Measurements from ENCODE around the gene GNAQ. TPM values are rescaled to one million over a fixed set of nuclear protein-coding genes. Genes with fewer than 3 reads are reported as not detected.

GNAQ gene
- total RNA-seq, 1 donor from 2014 or later: 46.9 TPM

- TF ChIP-seq CTCF (IDR thresholded peaks at IDR 0.05; ENCODE audit: unreplicated experiment): no peak
- no peak for DNase-seq (ENCODE audit: low spot score in 2 of 2, unreplicated experiment in 2 of 2)
- Mint-ChIP-seq H3K27ac (no peak overlapping the region), H3K4me1 (peaks cover 30% of the 10 kb centered on the region), H3K27me3 (ENCODE audit: low read depth) (no peaks in the 10 kb centered on the region), H3K9me3 (no peaks in the 10 kb centered on the region), H3K4me3 (no peak overlapping the region), H3K36me3 (peaks cover 15% of the 10 kb centered on the region)
Measured at GRCh38 chr9:77811832-77812231, 219.8 kb downstream of the GNAQ start.

- DNase-seq (ENCODE audit: low spot score in 2 of 2, unreplicated experiment in 2 of 2): no peak
- H3K27me3 Mint-ChIP-seq (ENCODE audit: low read depth): no peaks in the 10 kb centered on the region
- no peak for TF ChIP-seq CTCF (IDR thresholded peaks at IDR 0.05; ENCODE audit: unreplicated experiment)
- no peak overlapping the region for H3K27ac Mint-ChIP-seq
- peaks cover 25% of the 10 kb centered on the region for H3K4me1 Mint-ChIP-seq
- H3K4me3 Mint-ChIP-seq: no peak overlapping the region
- no peaks in the 10 kb centered on the region for H3K9me3 Mint-ChIP-seq
- H3K36me3 Mint-ChIP-seq: peaks cover 19% of the 10 kb centered on the region
Measured at GRCh38 chr9:77810637-77811119, 220.9 kb downstream of the GNAQ start.

GRCh38 chr9:77810047-77810446 is 221.6 kb downstream of the GNAQ start:
- no peaks in the 10 kb centered on the region for H3K27me3 Mint-ChIP-seq (ENCODE audit: low read depth)

GRCh38 chr9:77809552-77809951 is 222.1 kb downstream of the GNAQ start:
- Mint-ChIP-seq H3K4me1 (peaks cover 14% of the 10 kb centered on the region), H3K27ac (no peak overlapping the region), H3K4me3 (no peak overlapping the region), H3K36me3 (peaks cover 19% of the 10 kb centered on the region), H3K9me3 (no peaks in the 10 kb centered on the region), H3K27me3 (ENCODE audit: low read depth) (no peaks in the 10 kb centered on the region)
- no peak for DNase-seq (ENCODE audit: low spot score in 2 of 2, unreplicated experiment in 2 of 2)
- no peak for TF ChIP-seq CTCF (IDR thresholded peaks at IDR 0.05; ENCODE audit: unreplicated experiment)

More at GRCh38 chr9:77810047-77810446, 221.6 kb downstream of the GNAQ start:
- Mint-ChIP-seq H3K27ac (no peak overlapping the region), H3K4me3 (no peak overlapping the region), H3K36me3 (peaks cover 19% of the 10 kb centered on the region), H3K4me1 (peaks cover 19% of the 10 kb centered on the region), H3K9me3 (no peaks in the 10 kb centered on the region)
- no peak for DNase-seq (ENCODE audit: low spot score in 2 of 2, unreplicated experiment in 2 of 2)
- TF ChIP-seq CTCF (IDR thresholded peaks at IDR 0.05; ENCODE audit: unreplicated experiment): no peak

GRCh38 chr9:77808751-77809081 is 222.9 kb downstream of the GNAQ start:
- Mint-ChIP-seq H3K36me3 (peaks cover 19% of the 10 kb centered on the region), H3K4me3 (no peak overlapping the region), H3K4me1 (peaks cover 8% of the 10 kb centered on the region), H3K9me3 (no peaks in the 10 kb centered on the region), H3K27ac (no peak overlapping the region), H3K27me3 (ENCODE audit: low read depth) (no peaks in the 10 kb centered on the region)
- DNase-seq (ENCODE audit: low spot score in 2 of 2, unreplicated experiment in 2 of 2): no peak
- TF ChIP-seq CTCF (IDR thresholded peaks at IDR 0.05; ENCODE audit: unreplicated experiment): no peak
